Pancreas (tissue), 10 donors: ENCODE data around the gene ZXDC. TPM values are rescaled to one million over a fixed set of nuclear protein-coding genes. Genes with fewer than 3 reads are reported as not detected.

Experiments
- ATAC-seq, 4 donors: fragments of 200-7000 bp; cut with Tn5 transposase; one replicate each; pipeline versions ENCODE4 v1.8.0 to v1.9.1; 2020; ENCODE audit warnings: mild to moderate bottlenecking in 4 of 4, moderate library complexity in 4 of 4
- DNase-seq, 6 donors: peaks; one replicate each; pipeline ENCODE4 v3.0.0-alpha.2; 2020
- FAIRE-seq: peaks from 2 replicates; lab custom pipeline; 2012; peaks lifted over from hg19 to GRCh38; lab: Jason Lieb, UNC
- H3K27ac ChIP-seq, 4 donors: fragments of 200-600 bp; sonication (generic); 1 replicate in 3 of 4; 2 replicates in 1 of 4; pipeline versions ENCODE4 v1.5.0 to v1.8.0; 2020
- H3K27me3 ChIP-seq, 4 donors: fragments of 200-600 bp; one replicate each; pipeline ENCODE4 v1.8.0; 2021
- H3K36me3 ChIP-seq, 3 donors: fragments of 200-600 bp; sonication (generic) in 1 of 3; one replicate each; pipeline versions ENCODE4 v1.5.0 to v1.8.0; 2020 to 2021
- H3K4me1 ChIP-seq, 3 donors: fragments of 200-600 bp; one replicate each; pipeline ENCODE4 v1.8.0; 2021
- H3K4me3 ChIP-seq, 4 donors: fragments of 200-600 bp; sonication (generic) in 2 of 4; one replicate each; pipeline versions ENCODE4 v1.5.0 to v1.8.0; 2020 to 2021
- H3K9me3 ChIP-seq, 4 donors: fragments of 200-600 bp; one replicate each; pipeline ENCODE4 v1.8.0; 2021
- CTCF ChIP-seq, 4 donors: fragments of 200-600 bp; sonication (generic) in 3 of 4; IDR thresholded peaks; one replicate each; pipeline versions ENCODE4 v1.5.0 to v1.8.0; 2021; ENCODE audit warnings: antibody characterized with exemption in 4 of 4
- WGBS, 2 donors: extraction: QIAGEN DNeasy Blood & Tissue Kit; methylation state at CpG; one replicate each; pipeline ENCODE4 v1.1.7; 2013; 5-methylcytosine and 5-hydroxymethylcytosine counted together
- intact Hi-C, 3 donors: fragments of 100-400 bp; cut with DNase I; formaldehyde crosslinking; loops; one replicate each; pipeline versions ENCODE4 v1.11.1 to v1.14.2; 2022
- polyA plus RNA-seq, 2 donors: library from polyadenylated mRNA; stranded (reverse); fragments of 200-250 nt; gene quantifications; one replicate each; pipeline ENCODE4 v1.2.3, GENCODE V29; 2013
- total RNA-seq, 6 donors: library from RNA; stranded (reverse); fragmentation: NEBNext Ultra II Directional in 4 of 6; extraction: Animal tissue kit (Norgen Biotek cat#: 25700) in 4 of 6; gene quantifications; one replicate each; pipeline versions ENCODE4 v1.2.1 to v1.2.4, GENCODE V29; 2021 to 2023
- donor health status: healthy with polysubstance abuse.
- donor health status: DM: no; HTN: no; CAD: no; lungs with moderate emphysema.
- donor health status: DM: no; HTN: no; CAD: no.
- donor health status: control.
- donor health status: control.
- donor health status: Bipolar disorder and iron deficiency.
- donor health status: DM: yes; HTN: yes; CAD: no.
- donor health status: DM: no; HTN: no; CAD: no.
- donor health status: DM: no; HTN: no; CAD: no.
- donor health status: DM: yes; HTN: yes; CAD: no.

The ZXDC gene
- total and polyA plus RNA-seq, 8 donors: 19.4 to 26.1 (median 20.9) TPM

DNA sequence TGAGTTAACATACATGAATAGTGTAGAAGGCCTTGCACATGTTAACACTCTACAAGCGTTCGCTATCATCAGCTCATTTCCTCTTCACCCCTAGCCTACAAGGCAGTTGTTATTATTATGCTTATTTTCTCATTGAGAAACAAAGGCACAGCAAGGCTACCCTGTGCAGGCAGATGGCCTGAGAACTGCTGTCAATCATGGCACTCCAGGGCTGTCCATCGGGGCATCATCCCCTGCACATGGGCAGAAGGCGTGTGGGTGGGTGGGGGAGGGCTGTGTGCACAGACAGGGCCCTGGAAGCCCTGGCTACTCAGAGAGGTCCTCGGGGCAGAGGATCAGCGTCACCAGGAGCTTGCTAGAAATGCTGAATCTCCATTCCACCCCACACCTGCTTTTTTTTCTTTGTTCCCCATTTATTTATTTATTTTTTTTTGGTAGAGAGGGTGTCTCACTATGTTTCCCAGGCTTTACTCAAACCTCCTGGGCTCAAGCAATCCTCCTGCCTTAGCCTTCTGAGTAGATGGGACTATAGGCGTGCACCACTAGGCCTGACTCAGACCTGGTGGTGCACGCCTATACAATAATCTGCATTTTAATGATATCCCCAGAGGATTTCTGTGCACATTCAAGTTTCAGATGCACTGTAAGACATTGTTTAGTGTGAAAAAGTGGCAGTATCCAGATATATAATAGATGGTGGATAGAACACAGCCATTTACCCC, 9.6 kb upstream of the ZXDC start:
- Histone ChIP-seq H3K4me1 (no peaks in the 10 kb centered on the region), H3K27me3 (no peaks in the 10 kb centered on the region), H3K4me3 (no peak overlapping the region), H3K27ac (no peak overlapping the region), H3K9me3 (no peaks in the 10 kb centered on the region), H3K36me3 (no peaks in the 10 kb centered on the region)
- 83 to 90% methylated on average over 8 of the region's 8 CpGs for WGBS, 2 donors
- FAIRE-seq (no peak), DNase-seq (peak in 1 of 6 donors; percentile 3), ATAC-seq (no peak)
- intact Hi-C loops: no loop called here
- TF ChIP-seq CTCF (IDR thresholded peaks at IDR 0.05): no peak

DNA sequence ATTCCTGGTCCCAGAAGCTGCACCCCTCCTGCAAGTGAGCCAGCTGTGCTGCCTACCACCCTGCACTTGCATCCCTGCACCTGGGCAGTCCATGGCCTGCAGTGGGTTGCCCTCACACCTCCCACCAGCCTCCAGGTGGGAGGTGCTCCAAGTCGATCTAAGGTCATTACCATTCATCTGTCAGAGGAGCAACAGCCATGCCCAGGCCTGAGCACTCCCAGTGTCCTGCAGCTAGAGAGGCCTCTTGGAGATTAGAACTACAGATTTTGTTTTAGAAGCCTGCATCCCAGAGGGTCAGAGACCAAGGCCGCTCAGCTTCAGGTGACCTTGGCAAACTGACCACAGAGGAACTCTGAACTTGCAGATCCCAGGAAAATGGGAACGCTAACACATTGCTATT, 9.0 kb upstream of the ZXDC start:
- intact Hi-C loops: no loop called here
- H3K4me1 ChIP-seq: no peaks in the 10 kb centered on the region
- no peaks in the 10 kb centered on the region for H3K36me3 ChIP-seq
- H3K27ac ChIP-seq: no peak overlapping the region
- FAIRE-seq: no peak
- DNase-seq: peak in 2 of 6 donors; percentile 4 to 34
- no peak for ATAC-seq
- no peak for TF ChIP-seq CTCF (IDR thresholded peaks at IDR 0.05)
- H3K4me3 ChIP-seq: no peak overlapping the region
- no peaks in the 10 kb centered on the region for H3K27me3 ChIP-seq
- 63 to 71% methylated on average over 3 of the region's 3 CpGs for WGBS, 2 donors
- H3K9me3 ChIP-seq: no peaks in the 10 kb centered on the region

- Histone ChIP-seq H3K27ac (no peak overlapping the region), H3K27me3 (no peaks in the 10 kb centered on the region), H3K9me3 (no peaks in the 10 kb centered on the region), H3K36me3 (no peaks in the 10 kb centered on the region), H3K4me3 (no peak overlapping the region), H3K4me1 (no peaks in the 10 kb centered on the region)
- DNase-seq: no peak
- intact Hi-C loops: no loop called here
- WGBS, 2 donors: 81 to 87% methylated on average over 3 of the region's 3 CpGs
- no peak for ATAC-seq
- FAIRE-seq: no peak
- no peak for TF ChIP-seq CTCF (IDR thresholded peaks at IDR 0.05)
Measured at GRCh38 chr3:126484148-126484547, 8.5 kb upstream of the ZXDC start.

- intact Hi-C loops: no loop called here
- no peak for FAIRE-seq
- no peak overlapping the region for H3K4me3 ChIP-seq
- H3K36me3 ChIP-seq: no peaks in the 10 kb centered on the region
- 77 to 84% methylated on average over 14 of the region's 14 CpGs for WGBS, 2 donors
- no peaks in the 10 kb centered on the region for H3K9me3 ChIP-seq
- no peak for ATAC-seq
- H3K27me3 ChIP-seq: no peaks in the 10 kb centered on the region
- no peaks in the 10 kb centered on the region for H3K4me1 ChIP-seq
- no peak for TF ChIP-seq CTCF (IDR thresholded peaks at IDR 0.05)
- H3K27ac ChIP-seq: no peak overlapping the region
- peak in 2 of 6 donors; percentile 9 to 41 for DNase-seq
Measured at GRCh38 chr3:126483321-126483761, 7.7 kb upstream of the ZXDC start.
